Astrocyte of the hippocampus (primary cell): Measurements from ENCODE around the gene PML.
"Not testable (repeated sequence)": the region's sequence is repeated elsewhere in the genome, so short reads cannot be mapped to it uniquely, and the experiment has no call there.

Experiments used
- DNase-seq: peaks from one replicate; pipeline ENCODE4 v3.0.0; 2011; ENCODE audit warnings: low read depth, low spot score

Gene PML

GRCh38 chr15:73957276-73957675 lies 37.2 kb upstream of the PML start:
- no peak for DNase-seq

GRCh38 chr15:73957785-73958184 lies 36.7 kb upstream of the PML start:
- DNase-seq, result no peak

GRCh38 chr15:73959012-73959581 lies 35.4 kb upstream of the PML start:
- DNase-seq, result no peak

- DNase-seq, result no peak
Measured at GRCh38 chr15:73959801-73960200, 34.7 kb upstream of the PML start.

GRCh38 chr15:73960472-73961070 lies 33.9 kb upstream of the PML start:
- peak; percentile 53 for DNase-seq

GRCh38 chr15:73962433-73962832 lies 32.1 kb upstream of the PML start:
- DNase-seq, result no peak

GRCh38 chr15:73964736-73965093 lies 29.8 kb upstream of the PML start:
- peak; percentile 87 for DNase-seq

- DNase-seq, result no peak
Measured at GRCh38 chr15:73965094-73965757, 29.3 kb upstream of the PML start.

GRCh38 chr15:73965758-73966113 lies 28.8 kb upstream of the PML start:
- DNase-seq, result peak; percentile 63

- no peak for DNase-seq
Measured at GRCh38 chr15:73968461-73968860, 26.1 kb upstream of the PML start.

- no peak for DNase-seq
Measured at GRCh38 chr15:73969151-73969759, 25.3 kb upstream of the PML start.

- DNase-seq, result peak; percentile 94
Measured at GRCh38 chr15:73972984-73973682, 21.4 kb upstream of the PML start.

GRCh38 chr15:73973683-73974200 lies 20.8 kb upstream of the PML start:
- not testable (repeated sequence) for DNase-seq

- DNase-seq, result peak; percentile 27
Measured at GRCh38 chr15:73975440-73976125, 18.9 kb upstream of the PML start.

GRCh38 chr15:73978896-73979295 lies 15.6 kb upstream of the PML start:
- DNase-seq, result peak; percentile 11

- no peak for DNase-seq
Measured at GRCh38 chr15:73979636-73980035, 14.9 kb upstream of the PML start.

- DNase-seq, result peak; percentile 58
Measured at GRCh38 chr15:73981761-73982221, 12.7 kb upstream of the PML start.

- DNase-seq, result peak; percentile 97
Measured at GRCh38 chr15:73982222-73982962, 12.1 kb upstream of the PML start.

- DNase-seq, result peak; percentile 89
Measured at GRCh38 chr15:73983211-73983727, 11.2 kb upstream of the PML start.

- no peak for DNase-seq
Measured at GRCh38 chr15:73983773-73984172, 10.7 kb upstream of the PML start.
